Mesothelial cell of epicardium (in vitro differentiated cells): Measurements from ENCODE around the gene KIF2A. TPM values are rescaled to one million over a fixed set of nuclear protein-coding genes. Genes with fewer than 3 reads are reported as not detected.
A peak's percentile ranks its signal among the peaks of the same experiment; 100 is the strongest.

Experiments
- DNase-seq, 2 experiments: peaks; one replicate each; pipeline ENCODE4 v3.0.0; 2021; ENCODE audit warnings: low spot score in 2 of 2; ENCODE audit not compliant: unreplicated experiment in 2 of 2
- H3K27ac Mint-ChIP-seq: 2 replicates; pipeline ENCODE4 v1.8.0; 2021; ENCODE audit warnings: mixed read lengths
- H3K27me3 Mint-ChIP-seq: 2 replicates; pipeline ENCODE4 v1.8.0; 2021; ENCODE audit warnings: low read depth, mixed read lengths
- H3K36me3 Mint-ChIP-seq: 2 replicates; pipeline ENCODE4 v1.8.0; 2021; ENCODE audit warnings: mixed read lengths
- H3K4me1 Mint-ChIP-seq: 2 replicates; pipeline ENCODE4 v1.8.0; 2021; ENCODE audit warnings: mixed read lengths
- H3K4me3 Mint-ChIP-seq: 2 replicates; pipeline ENCODE4 v1.8.0; 2021; ENCODE audit warnings: mild to moderate bottlenecking, moderate library complexity, mixed read lengths
- H3K9me3 Mint-ChIP-seq: 2 replicates; pipeline ENCODE4 v1.8.0; 2021; ENCODE audit warnings: mixed read lengths
- CTCF ChIP-seq: fragments of 200-600 bp; sonication (generic); IDR thresholded peaks from one replicate; pipeline ENCODE4 v1.5.0; 2021; ENCODE audit warnings: antibody characterized with exemption; ENCODE audit not compliant: unreplicated experiment
- total RNA-seq: library from RNA; stranded (reverse); gene quantifications from 3 replicates; pipeline ENCODE4 v1.2.1, GENCODE V29; 2021

KIF2A gene
- total RNA-seq, 1 donor from 2014 or later = 56.9 TPM

GRCh38 chr5:62305358-62305714 is 670 bp upstream of the KIF2A start:
- no peak for DNase-seq
- Mint-ChIP-seq H3K36me3 (no peaks in the 10 kb centered on the region), H3K27me3 (no peaks in the 10 kb centered on the region), H3K4me1 (peaks cover 28% of the 10 kb centered on the region), H3K27ac (peak overlapping the region; percentile 90), H3K4me3 (peak overlapping the region; percentile 70), H3K9me3 (no peaks in the 10 kb centered on the region)
- no peak for TF ChIP-seq CTCF

GRCh38 chr5:62306323-62306895 is 403 bp downstream of the KIF2A start:
- Mint-ChIP-seq H3K9me3 (no peaks in the 10 kb centered on the region), H3K27ac (peak overlapping the region; percentile 91), H3K4me1 (peaks cover 33% of the 10 kb centered on the region), H3K36me3 (no peaks in the 10 kb centered on the region), H3K27me3 (no peaks in the 10 kb centered on the region), H3K4me3 (peak overlapping the region; percentile 92)
- no peak for TF ChIP-seq CTCF
- DNase-seq = peak; percentile 49 to 71

GRCh38 chr5:62306896-62307689 is 1.1 kb downstream of the KIF2A start:
- TF ChIP-seq CTCF = no peak
- H3K9me3 Mint-ChIP-seq = no peaks in the 10 kb centered on the region
- no peaks in the 10 kb centered on the region for H3K36me3 Mint-ChIP-seq
- peaks cover 39% of the 10 kb centered on the region for H3K4me1 Mint-ChIP-seq
- DNase-seq = peak in 1 of 2 experiments; percentile 48
- no peaks in the 10 kb centered on the region for H3K27me3 Mint-ChIP-seq
- peak overlapping the region; percentile 92 for H3K27ac Mint-ChIP-seq
- H3K4me3 Mint-ChIP-seq = peak overlapping the region; percentile 92

GRCh38 chr5:62308439-62308838 is 2.4 kb downstream of the KIF2A start:
- TF ChIP-seq CTCF = no peak
- no peaks in the 10 kb centered on the region for H3K27me3 Mint-ChIP-seq
- H3K4me1 Mint-ChIP-seq = peaks cover 41% of the 10 kb centered on the region
- no peak for DNase-seq
- H3K36me3 Mint-ChIP-seq = no peaks in the 10 kb centered on the region
- no peak overlapping the region for H3K27ac Mint-ChIP-seq
- peak overlapping the region; percentile 92 for H3K4me3 Mint-ChIP-seq
- H3K9me3 Mint-ChIP-seq = no peaks in the 10 kb centered on the region

- Mint-ChIP-seq H3K27me3 (no peaks in the 10 kb centered on the region), H3K36me3 (no peaks in the 10 kb centered on the region), H3K9me3 (no peaks in the 10 kb centered on the region), H3K4me3 (no peak overlapping the region), H3K27ac (no peak overlapping the region), H3K4me1 (peaks cover 41% of the 10 kb centered on the region)
- no peak for TF ChIP-seq CTCF
- DNase-seq = no peak
These were observed 3.1 kb downstream of the KIF2A start for GRCh38 chr5:62309107-62309506.
